Fibroblast of skin of right quadriceps (primary cell): ENCODE measurements around the gene GNGT1.

Source experiments
- DNase-seq: peaks from one replicate; pipeline ENCODE4 v3.0.0-alpha.2; 2013

Gene GNGT1

GRCh38 chr7:93943816-93944540 lies 37.6 kb downstream of the GNGT1 start:
- DNase-seq: no peak

GRCh38 chr7:93944673-93945072 lies 38.3 kb downstream of the GNGT1 start:
- DNase-seq: peak; percentile 7

- DNase-seq: no peak
Measured at GRCh38 chr7:93945083-93945482, 38.7 kb downstream of the GNGT1 start.

DNA sequence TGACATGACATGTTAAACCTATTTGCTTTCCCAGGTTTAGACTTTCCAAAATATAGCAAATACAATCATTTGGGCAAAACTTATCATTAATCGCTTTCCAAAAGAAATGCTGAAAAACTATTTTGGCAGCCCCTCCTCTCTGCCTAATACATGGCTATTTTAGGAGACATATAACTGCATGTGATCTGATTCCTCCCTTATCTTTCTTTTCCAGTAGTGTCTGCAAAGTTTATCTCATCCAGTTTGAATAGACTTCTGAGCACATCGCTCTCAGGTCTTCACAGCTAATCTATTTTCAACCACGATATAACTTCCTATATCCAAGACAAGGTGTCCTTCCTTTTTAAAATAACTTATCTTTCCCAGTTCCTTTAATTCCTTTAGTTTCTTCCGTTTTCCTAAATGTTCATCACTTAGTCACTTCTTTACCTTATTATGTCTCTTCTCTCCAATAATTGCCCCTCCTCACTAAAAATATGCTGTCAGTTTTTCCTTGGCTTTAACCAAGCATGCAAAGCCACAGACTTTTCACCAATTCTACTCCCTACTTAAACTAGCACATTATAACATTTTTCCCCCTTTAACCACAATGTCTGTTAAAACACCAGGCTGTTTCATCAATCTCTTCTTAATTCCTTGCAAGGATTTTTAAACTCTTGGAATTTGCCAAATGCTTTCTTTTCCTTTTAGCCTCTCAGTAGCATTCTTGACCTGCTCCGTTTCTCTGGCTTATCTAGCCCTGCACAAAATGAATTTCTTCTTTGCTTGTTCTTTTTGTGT lies 39.6 kb downstream of the GNGT1 start:
- peak; percentile 72 for DNase-seq

- peak; percentile 73 for DNase-seq
Measured at GRCh38 chr7:93948106-93948505, 41.7 kb downstream of the GNGT1 start.

DNA sequence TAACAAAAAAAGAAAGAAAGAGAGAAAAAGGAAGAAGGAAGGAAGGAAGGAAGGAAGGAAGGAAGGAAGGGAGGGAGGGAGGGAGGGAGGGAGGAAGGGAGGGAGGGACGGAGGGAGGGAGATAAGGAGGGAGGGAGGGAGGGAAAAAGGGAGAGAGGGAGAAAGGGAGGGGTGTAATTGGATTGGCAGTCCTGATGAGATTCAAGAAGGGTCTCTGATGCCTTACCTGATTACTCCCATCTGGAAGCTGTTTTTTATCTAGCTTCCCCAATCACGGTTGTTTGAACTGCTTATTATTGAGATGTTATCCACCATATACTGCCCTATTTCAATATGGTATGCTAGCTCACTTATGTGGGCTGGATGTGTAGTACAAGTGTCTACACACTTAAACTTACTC lies 42.5 kb downstream of the GNGT1 start:
- no peak for DNase-seq

DNA sequence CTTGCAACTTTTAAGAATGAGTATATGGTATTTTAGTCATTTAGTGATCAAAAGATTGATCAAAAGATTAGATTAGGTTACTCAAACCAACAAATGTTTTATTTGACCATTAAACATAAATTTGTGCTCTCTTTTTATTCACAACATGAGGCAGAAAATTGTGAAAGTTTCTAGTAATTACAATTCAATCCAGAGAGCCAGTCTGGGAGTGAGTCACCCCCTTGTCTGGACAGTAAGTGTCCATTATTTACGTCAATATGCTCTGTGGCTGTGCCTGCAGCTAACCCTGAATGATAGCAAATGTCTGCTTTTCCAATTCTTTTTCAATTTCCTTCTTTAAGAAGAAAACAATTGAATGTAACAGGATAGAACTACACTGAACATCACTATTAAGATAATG lies 43.1 kb downstream of the GNGT1 start:
- peak; percentile 81 for DNase-seq

GRCh38 chr7:93955304-93955703 lies 48.9 kb downstream of the GNGT1 start:
- DNase-seq: no peak

DNA sequence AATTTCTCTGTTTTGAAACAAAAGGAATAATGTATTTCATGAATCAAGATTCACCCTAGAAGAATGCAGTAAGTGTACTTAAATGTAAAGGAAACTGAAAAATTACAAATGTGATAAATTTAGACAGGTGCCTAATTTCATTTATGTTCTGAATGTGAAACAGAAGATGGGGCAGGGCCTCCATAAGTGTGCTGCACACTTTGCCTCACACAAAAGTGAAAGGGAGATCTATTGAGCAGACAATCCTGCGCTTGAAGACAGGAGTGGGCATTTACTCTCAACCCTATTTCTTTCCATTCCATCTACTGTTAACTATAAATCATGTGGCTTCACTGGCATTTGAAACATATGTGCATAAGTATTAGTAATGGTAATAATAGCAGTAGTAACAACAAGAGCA lies 51.4 kb downstream of the GNGT1 start:
- no peak for DNase-seq

DNA sequence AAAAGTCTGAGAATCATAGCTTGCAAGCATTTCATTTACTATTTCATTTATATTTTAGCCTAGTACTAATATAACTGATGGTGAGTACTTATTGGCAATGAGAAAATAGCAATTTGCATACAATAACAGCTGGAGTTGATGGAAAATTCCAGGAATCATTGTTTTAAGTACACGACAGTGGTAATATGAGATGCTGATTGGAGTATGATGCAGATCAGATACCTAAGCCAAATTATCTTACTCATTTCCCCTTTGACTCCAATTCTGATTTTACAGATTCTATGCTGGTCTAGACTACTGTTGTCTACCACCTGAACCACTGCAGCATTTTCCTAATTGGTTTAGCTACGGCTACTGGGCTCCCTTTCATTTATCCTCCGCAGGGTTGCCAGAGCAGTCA lies 51.8 kb downstream of the GNGT1 start:
- DNase-seq: peak; percentile 34

- no peak for DNase-seq
Measured at GRCh38 chr7:93958651-93959050, 52.3 kb downstream of the GNGT1 start.
